Measurements from ENCODE around the gene VAMP5. TPM values are rescaled to one million over a fixed set of nuclear protein-coding genes. Genes with fewer than 3 reads are reported as not detected.
"Not testable (repeated sequence)": the region's sequence is repeated elsewhere in the genome, so short reads cannot be mapped to it uniquely, and the experiment has no call there.

The VAMP5 gene
- total RNA-seq, 1 experiment from 2014 or later, result 47.5 TPM

DNA sequence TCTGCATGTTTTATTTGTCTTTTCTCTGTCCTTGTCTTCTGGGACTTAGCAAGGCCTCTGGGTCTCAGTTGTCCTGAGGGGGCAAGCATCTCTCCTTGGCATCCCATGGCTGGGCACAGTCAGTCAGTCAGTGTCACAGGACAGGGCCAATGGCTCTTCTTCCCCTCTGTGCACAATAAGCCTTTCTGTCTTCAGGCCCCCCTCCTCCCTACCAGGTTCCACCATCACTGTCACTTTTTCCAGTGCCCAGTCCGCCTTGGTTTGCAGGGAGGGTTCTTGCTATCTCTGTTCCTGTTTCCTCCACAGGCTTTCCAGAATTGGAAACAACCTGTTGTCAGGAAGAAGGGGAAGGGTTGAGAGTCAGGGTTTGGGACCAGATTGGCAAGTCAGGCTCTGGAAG is 1.7 kb upstream of the VAMP5 start:
- Histone ChIP-seq H3K27ac (no peak overlapping the region), H3K36me3 (no peaks in the 10 kb centered on the region), H3K4me1 (replicated peaks) (peaks cover 30% of the 10 kb centered on the region), H3K9me3 (replicated peaks) (no peaks in the 10 kb centered on the region), H3K27me3 (replicated peaks) (no peaks in the 10 kb centered on the region), H3K4me3 (no peak overlapping the region)
- DNase-seq (ENCODE audit: low read depth in 1 of 2, low spot score in 2 of 2), result no peak

DNA sequence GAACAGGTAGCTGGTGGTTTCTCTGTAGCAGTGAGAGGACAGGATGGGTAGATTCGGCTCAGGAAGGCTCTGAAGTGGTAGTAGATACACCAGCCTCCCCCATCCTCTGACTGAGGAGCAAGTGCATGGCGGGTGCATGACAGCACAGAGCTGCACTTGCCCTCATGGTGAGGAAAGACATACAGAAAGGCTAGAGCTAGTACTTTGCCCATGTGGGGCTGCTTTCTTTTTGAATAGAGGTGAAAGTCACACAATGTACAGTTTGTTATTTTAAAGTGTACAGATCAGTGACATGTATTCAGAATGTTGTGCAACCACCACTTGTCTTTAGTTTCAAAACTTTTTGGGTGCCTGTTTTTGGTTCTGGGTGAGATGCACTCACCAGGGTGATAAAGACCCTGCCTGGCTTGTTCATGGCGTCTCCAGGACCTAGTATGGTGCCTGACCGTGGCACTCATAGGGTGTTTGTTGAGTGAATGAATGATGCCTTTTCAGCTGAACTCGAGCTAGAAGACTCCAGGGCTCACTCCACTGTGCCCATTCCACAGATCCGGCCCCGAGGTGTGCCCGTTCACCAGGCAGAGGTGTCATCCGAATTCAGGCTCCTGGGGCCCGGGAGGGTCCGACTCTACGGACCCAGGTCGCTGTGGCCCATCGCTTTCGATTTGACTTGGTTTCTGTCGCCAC is 421 bp upstream of the VAMP5 start:
- peaks cover 31% of the 10 kb centered on the region for H3K4me1 ChIP-seq (replicated peaks)
- H3K36me3 ChIP-seq, result no peaks in the 10 kb centered on the region
- H3K27ac ChIP-seq, result peak overlapping the region; percentile 81
- DNase-seq (ENCODE audit: low read depth in 1 of 2, low spot score in 2 of 2), result no peak
- peak overlapping the region; percentile 60 for H3K4me3 ChIP-seq
- no peaks in the 10 kb centered on the region for H3K27me3 ChIP-seq (replicated peaks)
- no peaks in the 10 kb centered on the region for H3K9me3 ChIP-seq (replicated peaks)

DNA sequence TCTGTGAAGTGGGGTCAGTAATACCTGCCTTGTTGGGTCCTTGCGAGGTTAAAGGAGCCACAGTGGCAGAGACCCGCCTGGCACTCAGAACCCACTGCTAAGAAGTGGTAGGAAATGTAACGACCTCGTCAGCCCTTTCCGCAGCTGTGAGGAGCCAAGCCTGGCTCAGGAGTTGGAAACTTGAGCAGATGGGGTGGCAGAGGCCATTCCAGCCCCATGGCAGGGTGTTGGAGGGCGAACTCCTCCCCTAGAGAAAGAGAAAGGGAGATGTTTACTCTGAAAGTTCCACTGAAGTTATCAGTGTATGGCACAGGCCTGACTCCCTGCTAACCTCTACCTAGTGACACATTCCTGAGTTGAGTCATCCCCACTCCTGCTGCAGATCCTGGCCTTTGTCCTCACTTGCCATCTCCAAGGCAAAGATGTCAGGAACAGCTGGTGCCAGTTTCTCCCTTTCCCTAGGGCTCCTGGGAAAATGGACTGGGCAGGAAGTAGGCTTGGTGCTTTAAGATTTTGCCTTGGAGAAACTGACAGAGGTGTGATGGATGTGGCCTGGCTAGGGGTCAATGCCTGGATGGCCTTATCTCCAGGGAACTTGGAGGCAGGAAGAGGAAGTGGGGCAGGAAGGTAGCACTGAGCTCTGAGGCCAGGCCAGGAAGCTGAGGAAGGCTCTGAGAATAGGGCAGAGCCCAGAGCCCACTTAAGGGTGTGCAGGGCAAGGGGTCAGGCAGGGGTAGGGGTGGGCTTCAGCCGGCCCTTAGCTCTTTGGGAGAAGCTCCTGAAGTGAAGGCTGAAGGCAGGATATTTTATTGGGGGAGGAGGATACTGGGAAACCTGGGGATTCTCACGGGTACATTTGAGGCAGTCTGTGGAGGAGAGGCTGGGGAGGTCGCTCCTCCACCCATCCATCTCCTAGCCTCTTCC is 888 bp downstream of the VAMP5 start:
- Histone ChIP-seq H3K36me3 (no peaks in the 10 kb centered on the region), H3K4me3 (peak overlapping the region; percentile 60), H3K27me3 (replicated peaks) (no peaks in the 10 kb centered on the region), H3K27ac (peak overlapping the region; percentile 81), H3K4me1 (replicated peaks) (peaks cover 44% of the 10 kb centered on the region), H3K9me3 (replicated peaks) (no peaks in the 10 kb centered on the region)
- DNase-seq (ENCODE audit: low read depth in 1 of 2, low spot score in 2 of 2), result peak; percentile 89 to 90

DNA sequence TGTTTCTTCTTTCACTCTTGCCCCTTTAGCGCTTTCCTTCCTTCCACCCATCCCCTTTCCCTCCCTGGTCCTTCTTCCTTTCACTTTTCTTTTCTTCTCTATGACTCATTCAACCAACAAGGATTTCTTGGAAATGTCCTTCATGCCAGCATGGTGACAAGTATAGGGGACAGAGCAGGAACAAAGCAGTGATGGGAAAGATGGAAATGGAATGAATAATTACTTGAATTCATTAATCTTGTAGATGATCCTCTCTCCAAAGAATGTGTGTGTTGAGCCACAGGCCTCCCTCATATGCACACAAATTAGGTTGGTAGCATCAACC is 1.5 kb downstream of the VAMP5 start:
- no peak overlapping the region for H3K4me3 ChIP-seq
- peaks cover 49% of the 10 kb centered on the region for H3K4me1 ChIP-seq (replicated peaks)
- H3K27ac ChIP-seq, result peak overlapping the region; percentile 81
- H3K36me3 ChIP-seq, result no peaks in the 10 kb centered on the region
- no peaks in the 10 kb centered on the region for H3K9me3 ChIP-seq (replicated peaks)
- no peaks in the 10 kb centered on the region for H3K27me3 ChIP-seq (replicated peaks)
- DNase-seq (ENCODE audit: low read depth in 1 of 2, low spot score in 2 of 2), result peak in 1 of 2 experiments; percentile 87

DNA sequence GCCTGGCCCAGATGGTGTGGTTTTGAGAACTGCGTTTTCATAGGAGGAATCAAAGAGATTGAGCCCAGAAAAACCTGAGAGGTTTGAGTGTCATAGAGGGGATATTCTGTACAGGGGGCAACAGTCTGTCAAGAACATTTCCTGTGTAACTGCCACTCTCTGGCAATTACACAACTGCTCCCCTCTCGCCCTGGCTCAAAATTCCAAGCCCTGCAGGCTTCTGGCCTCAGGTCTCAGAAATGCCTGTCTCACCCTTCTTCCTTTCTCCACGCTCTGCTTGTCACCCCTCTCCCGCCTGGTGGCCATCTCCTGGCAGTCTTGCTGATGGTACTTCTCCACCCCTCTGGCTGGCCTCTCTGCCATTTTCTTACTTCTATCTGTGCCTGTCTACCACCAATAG is 4.0 kb downstream of the VAMP5 start:
- no peak for DNase-seq (ENCODE audit: low read depth in 1 of 2, low spot score in 2 of 2)
- H3K27me3 ChIP-seq (replicated peaks), result no peaks in the 10 kb centered on the region
- no peaks in the 10 kb centered on the region for H3K9me3 ChIP-seq (replicated peaks)
- no peak overlapping the region for H3K27ac ChIP-seq
- H3K4me3 ChIP-seq, result no peak overlapping the region
- H3K36me3 ChIP-seq, result no peaks in the 10 kb centered on the region; the same call in 1 of the 2 replicates
- peaks cover 60% of the 10 kb centered on the region for H3K4me1 ChIP-seq (replicated peaks)

GRCh38 chr2:85588645-85589044 is 4.4 kb downstream of the VAMP5 start:
- Histone ChIP-seq H3K27me3 (replicated peaks) (no peaks in the 10 kb centered on the region), H3K4me3 (no peak overlapping the region), H3K4me1 (replicated peaks) (peaks cover 59% of the 10 kb centered on the region), H3K27ac (no peak overlapping the region), H3K9me3 (replicated peaks) (no peaks in the 10 kb centered on the region), H3K36me3 (no peaks in the 10 kb centered on the region; the same call in 1 of the 2 replicates)
- no peak for DNase-seq (ENCODE audit: low read depth in 1 of 2, low spot score in 2 of 2)

GRCh38 chr2:85589181-85589580 is 5.0 kb downstream of the VAMP5 start:
- Histone ChIP-seq H3K27me3 (replicated peaks) (no peaks in the 10 kb centered on the region), H3K4me3 (no peak overlapping the region), H3K4me1 (replicated peaks) (peaks cover 55% of the 10 kb centered on the region), H3K36me3 (no peaks in the 10 kb centered on the region; the same call in 1 of the 2 replicates), H3K9me3 (replicated peaks) (no peaks in the 10 kb centered on the region), H3K27ac (no peak overlapping the region; the same call in 1 of the 2 replicates)
- DNase-seq (ENCODE audit: low read depth in 1 of 2, low spot score in 2 of 2), result no peak

GRCh38 chr2:85589982-85590791 is 6.0 kb downstream of the VAMP5 start:
- Histone ChIP-seq H3K9me3 (replicated peaks) (no peaks in the 10 kb centered on the region), H3K27ac (peak overlapping the region; percentile 74), H3K36me3 (no peaks in the 10 kb centered on the region; the same call in 1 of the 2 replicates), H3K4me3 (no peak overlapping the region), H3K27me3 (replicated peaks) (no peaks in the 10 kb centered on the region), H3K4me1 (replicated peaks) (peaks cover 51% of the 10 kb centered on the region)
- DNase-seq (ENCODE audit: low read depth in 1 of 2, low spot score in 2 of 2), result peak; percentile 92 to 95

DNA sequence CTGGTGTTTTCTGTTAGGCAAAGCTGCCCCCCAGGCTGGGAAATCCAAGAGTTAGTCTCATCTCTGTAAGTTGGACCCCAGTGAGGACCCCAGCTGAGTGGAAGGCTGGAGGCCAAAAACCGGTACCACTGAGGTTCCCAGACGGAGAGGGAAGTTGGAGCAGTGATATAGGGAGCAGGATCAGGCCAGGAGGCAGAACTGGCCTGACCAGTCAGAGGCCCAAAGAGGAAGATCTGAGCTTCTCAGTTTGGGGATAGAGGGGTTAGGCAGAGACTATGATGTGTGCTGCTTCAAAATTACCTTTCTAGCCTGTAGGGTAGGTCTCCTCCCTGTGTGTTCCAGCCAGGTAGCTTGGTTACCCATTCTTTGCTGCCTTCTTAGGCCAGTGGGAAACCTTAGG is 6.7 kb downstream of the VAMP5 start:
- Histone ChIP-seq H3K4me1 (replicated peaks) (peaks cover 43% of the 10 kb centered on the region), H3K27ac (peak overlapping the region; percentile 74), H3K36me3 (no peaks in the 10 kb centered on the region; the same call in 1 of the 2 replicates), H3K9me3 (replicated peaks) (no peaks in the 10 kb centered on the region), H3K27me3 (replicated peaks) (no peaks in the 10 kb centered on the region), H3K4me3 (no peak overlapping the region)
- DNase-seq (ENCODE audit: low read depth in 1 of 2, low spot score in 2 of 2), result no peak

GRCh38 chr2:85591563-85591962 is 7.3 kb downstream of the VAMP5 start:
- H3K27ac ChIP-seq, result peak overlapping the region; percentile 74; the same call in 1 of the 2 replicates
- no peak for DNase-seq (ENCODE audit: low read depth in 1 of 2, low spot score in 2 of 2)
- no peak overlapping the region for H3K4me3 ChIP-seq
- no peaks in the 10 kb centered on the region for H3K9me3 ChIP-seq (replicated peaks)
- peaks cover 42% of the 10 kb centered on the region for H3K4me1 ChIP-seq (replicated peaks)
- H3K36me3 ChIP-seq, result peaks cover 2% of the 10 kb centered on the region
- no peaks in the 10 kb centered on the region for H3K27me3 ChIP-seq (replicated peaks)

DNA sequence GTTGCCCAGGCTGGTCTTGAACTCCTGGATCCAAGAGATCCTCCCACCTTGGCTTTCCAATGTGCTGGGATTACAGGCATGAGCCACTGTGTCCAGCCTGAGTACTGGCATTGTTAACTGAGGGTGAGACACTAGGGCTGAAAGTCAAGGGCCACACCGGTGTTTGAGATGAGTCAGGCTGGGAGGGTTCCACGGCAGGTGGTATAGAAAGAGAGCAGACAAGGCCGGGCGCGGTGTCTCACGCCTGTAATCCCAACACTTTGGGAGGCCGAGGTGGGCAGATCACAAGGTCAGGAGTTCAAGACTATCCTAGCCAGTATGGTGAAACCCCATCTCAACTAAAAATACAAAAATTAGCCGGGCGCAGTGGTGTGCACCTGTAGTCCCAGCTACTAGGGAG is 8.1 kb downstream of the VAMP5 start:
- not testable (repeated sequence) for H3K9me3 ChIP-seq (replicated peaks); DNase-seq (ENCODE audit: low read depth in 1 of 2, low spot score in 2 of 2); H3K27ac ChIP-seq; H3K27me3 ChIP-seq (replicated peaks); H3K36me3 ChIP-seq; H3K4me3 ChIP-seq
- peaks cover 43% of the 10 kb centered on the region for H3K4me1 ChIP-seq (replicated peaks)

DNA sequence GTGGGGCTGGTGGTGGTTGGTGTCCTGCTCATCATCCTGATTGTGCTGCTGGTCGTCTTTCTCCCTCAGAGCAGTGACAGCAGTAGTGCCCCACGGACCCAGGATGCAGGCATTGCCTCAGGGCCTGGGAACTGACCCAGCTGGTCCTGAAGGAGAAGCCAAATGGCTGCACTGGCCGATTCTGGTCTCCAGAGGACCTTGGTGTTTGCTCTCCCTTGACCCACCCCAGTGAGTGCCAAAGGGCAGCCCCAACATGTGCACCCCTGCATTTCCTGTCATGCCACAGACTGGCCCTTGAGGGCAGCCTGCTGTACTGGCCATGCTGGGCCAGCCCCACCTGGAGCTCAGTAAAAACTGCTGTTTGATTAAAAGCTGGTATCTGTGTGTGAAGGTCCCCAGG is 8.8 kb downstream of the VAMP5 start:
- H3K4me3 ChIP-seq, result no peak overlapping the region
- H3K4me1 ChIP-seq (replicated peaks), result peaks cover 43% of the 10 kb centered on the region
- no peaks in the 10 kb centered on the region for H3K9me3 ChIP-seq (replicated peaks)
- H3K36me3 ChIP-seq, result peaks cover 17% of the 10 kb centered on the region
- no peak for DNase-seq (ENCODE audit: low read depth in 1 of 2, low spot score in 2 of 2)
- no peaks in the 10 kb centered on the region for H3K27me3 ChIP-seq (replicated peaks)
- H3K27ac ChIP-seq, result no peak overlapping the region

- Histone ChIP-seq H3K36me3 (peaks cover 29% of the 10 kb centered on the region), H3K27ac (peak overlapping the region; percentile 72), H3K4me1 (replicated peaks) (peaks cover 31% of the 10 kb centered on the region), H3K9me3 (replicated peaks) (no peaks in the 10 kb centered on the region), H3K4me3 (peak overlapping the region; percentile 55), H3K27me3 (replicated peaks) (no peaks in the 10 kb centered on the region)
- DNase-seq (ENCODE audit: low read depth in 1 of 2, low spot score in 2 of 2), result no peak
These were observed 10.6 kb downstream of the VAMP5 start for GRCh38 chr2:85594715-85595300.

Measured in SJSA1 (cell line).